Erythroblast (primary cell): ENCODE results near the gene NDUFS6.

Experiments
- DNase-seq, 2 experiments: peaks; one replicate each; lab custom pipeline; 2025; lab: John Stamatoyannopoulos, UW
- GATA1 ChIP-seq: IDR thresholded peaks from 2 replicates; pipeline ENCODE4 v1.6.1; 2011; ENCODE audit warnings: low read depth, mild to moderate bottlenecking, control low read depth, low read length, moderate library complexity
- POLR2A ChIP-seq: IDR thresholded peaks from 2 replicates; pipeline ENCODE4 v1.6.1; 2011; ENCODE audit warnings: mild to moderate bottlenecking, low read length

The NDUFS6 gene

DNA sequence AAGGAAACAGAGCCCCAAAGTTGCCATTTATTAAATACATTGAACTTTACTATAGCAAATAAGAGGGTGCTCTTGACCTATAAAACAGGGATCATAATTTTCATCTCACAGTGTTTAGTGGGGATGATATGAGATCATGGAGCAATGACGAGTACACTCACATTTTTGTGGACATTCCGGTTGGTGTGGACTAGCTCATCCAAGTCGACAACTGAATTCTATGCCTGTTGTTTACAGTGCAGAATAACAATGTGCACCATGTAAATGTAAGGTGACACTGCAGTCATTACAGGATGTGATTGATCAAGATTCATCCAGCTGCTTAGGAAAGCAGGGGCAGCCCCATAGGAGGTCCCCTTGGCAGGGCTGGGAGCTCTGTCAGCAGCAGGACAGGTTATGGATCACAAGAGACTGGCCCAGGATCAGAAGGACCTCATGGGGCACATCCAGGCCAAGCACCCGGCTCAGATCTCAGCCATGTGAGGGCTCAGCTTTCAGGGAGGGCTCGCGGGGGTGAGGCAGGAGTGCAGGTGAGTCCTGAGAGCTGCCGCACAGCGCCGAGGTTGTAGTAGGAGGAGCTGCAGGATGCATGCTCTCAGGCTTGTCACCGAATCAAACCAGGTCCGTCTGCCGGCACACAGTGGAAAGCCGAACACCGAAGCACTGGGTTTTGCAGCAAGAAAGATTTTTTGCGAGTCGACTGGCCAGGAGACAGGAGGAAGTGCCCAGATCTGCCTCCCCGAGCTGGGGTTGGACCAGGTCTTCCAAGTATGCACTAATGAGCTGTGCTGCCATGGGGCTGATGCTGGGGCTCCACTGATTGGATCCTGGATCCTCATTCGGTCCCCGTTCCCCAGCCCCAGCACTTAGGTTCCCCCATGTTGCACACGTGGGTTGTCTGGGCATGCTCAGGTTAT lies 29.8 kb upstream of the NDUFS6 start:
- DNase-seq = no peak
- TF ChIP-seq POLR2A (no peak), GATA1 (no peak)

DNA sequence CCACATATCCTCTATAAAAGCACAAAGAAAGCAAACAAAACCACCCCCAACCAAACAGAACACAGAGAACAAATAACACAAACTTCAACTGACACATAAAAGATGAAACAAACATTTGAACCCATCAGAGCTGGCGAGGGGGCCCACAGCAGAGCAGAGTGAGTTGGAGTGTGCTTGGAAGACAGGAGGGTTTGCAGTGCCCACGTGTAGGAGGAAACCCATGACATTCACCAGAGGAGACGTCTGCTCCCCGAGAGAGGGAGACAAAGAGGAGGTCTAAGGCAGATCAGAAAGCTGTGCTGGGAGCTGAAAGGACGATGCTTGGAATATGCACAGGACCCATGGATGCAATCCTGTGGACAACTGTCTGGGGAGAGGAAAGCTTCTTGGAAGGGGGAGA lies 28.6 kb upstream of the NDUFS6 start:
- no peak for TF ChIP-seq GATA1
- no peak for TF ChIP-seq POLR2A
- DNase-seq = no peak

DNA sequence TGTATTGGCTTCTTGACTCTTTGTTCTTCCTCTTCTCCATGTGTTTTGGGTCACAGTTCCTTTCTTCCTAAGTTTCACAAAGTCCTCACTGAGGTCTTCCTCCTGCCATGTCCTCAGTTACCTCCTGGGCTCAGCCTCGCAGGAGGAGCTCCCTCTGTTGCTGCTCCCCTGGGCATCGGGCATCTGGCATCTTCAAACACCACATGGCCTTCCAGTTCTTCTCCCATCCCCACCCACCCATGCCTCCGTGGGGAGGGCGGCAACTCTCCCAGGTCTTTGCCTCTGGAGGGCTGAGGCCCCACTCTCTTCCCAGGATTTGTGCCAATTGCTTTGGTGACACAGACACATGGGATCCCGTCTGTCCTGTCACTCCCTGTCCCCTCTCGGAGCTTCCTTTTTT lies 24.4 kb upstream of the NDUFS6 start:
- TF ChIP-seq POLR2A (no peak), GATA1 (no peak)
- DNase-seq = no peak

DNA sequence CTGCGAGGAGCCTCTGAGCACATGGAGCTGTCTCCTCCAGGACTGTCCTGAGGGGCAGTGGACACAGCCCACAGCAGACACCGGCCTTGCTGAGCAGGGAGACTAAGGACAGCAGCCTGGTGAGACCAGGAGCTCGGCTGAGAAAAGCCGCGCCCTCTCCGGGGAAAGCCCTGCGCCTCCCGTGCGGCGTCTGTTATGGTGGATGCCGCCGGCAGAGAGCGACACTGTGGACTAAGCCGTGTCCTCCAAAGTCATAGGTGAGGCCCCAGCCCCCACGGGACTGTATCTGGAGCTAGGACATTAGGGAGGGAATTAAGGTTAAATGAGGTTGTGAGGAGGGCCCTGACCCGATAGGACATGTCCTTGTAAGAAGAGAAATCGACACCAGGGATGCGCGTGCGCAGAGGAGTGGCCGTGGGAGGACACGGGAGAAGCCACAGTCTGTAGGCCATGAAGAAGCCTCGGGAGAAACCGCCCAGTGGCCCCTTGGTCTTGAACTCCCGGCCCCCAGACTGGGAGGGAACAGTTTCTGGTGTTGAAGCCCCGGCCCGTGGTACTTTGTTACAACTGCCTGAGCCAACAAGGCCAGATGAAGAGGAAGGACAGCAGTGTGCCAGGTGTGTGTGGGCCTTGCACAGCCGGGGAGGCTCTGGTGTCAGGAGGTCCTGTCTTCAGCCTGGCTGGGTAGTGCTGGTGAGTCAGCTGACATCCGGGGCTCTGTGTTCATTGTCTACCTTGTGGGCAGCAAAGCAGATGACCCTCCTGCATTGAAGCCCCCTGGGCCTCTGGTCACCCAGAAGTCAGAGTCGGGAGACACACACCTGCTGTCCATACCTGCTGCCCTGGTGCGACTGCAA lies 23.7 kb upstream of the NDUFS6 start:
- DNase-seq = no peak
- TF ChIP-seq GATA1 = no peak
- no peak for TF ChIP-seq POLR2A

DNA sequence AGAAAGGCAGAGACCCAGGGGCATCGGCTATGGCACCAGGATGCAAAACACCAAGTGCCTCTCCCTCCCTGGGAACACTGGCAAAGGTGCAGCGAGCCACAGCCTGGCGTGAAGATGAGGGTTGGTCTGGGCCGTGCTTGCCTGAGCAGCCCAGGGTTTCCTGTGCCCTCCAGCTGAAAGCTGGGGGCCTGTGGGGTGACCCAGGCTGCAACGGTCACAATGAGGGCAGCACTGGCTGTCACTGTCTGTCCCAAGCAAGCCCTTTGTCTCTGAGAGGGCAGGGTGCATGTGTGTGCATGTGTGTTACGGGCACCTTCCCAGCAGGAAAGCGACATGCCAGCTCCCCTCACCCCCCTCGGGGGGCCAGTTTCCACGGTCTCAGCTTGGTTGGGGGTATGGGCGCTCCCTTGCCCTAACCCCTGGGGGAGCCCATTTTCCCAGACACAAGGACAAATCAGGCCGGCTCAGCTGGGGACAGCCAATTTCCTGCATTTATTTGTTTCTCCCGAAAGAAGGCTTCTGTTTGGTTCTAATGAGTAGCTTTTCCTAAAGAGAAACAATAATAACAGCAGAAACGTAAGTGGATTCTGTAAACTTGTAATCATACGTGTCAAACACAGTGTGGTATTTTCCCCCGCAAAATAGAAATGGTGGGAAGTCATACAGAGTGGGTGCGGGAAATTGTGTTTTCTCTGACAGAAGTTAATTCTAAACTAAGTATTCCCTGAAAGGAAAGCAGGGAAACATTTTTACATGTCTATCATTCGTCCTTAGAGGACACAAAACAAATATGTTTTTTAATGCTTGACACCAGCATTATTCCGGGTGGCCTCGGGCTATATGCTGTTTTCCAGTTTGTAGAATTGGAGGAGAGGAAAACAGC lies 22.8 kb upstream of the NDUFS6 start:
- TF ChIP-seq GATA1 (no peak), POLR2A (no peak)

DNA sequence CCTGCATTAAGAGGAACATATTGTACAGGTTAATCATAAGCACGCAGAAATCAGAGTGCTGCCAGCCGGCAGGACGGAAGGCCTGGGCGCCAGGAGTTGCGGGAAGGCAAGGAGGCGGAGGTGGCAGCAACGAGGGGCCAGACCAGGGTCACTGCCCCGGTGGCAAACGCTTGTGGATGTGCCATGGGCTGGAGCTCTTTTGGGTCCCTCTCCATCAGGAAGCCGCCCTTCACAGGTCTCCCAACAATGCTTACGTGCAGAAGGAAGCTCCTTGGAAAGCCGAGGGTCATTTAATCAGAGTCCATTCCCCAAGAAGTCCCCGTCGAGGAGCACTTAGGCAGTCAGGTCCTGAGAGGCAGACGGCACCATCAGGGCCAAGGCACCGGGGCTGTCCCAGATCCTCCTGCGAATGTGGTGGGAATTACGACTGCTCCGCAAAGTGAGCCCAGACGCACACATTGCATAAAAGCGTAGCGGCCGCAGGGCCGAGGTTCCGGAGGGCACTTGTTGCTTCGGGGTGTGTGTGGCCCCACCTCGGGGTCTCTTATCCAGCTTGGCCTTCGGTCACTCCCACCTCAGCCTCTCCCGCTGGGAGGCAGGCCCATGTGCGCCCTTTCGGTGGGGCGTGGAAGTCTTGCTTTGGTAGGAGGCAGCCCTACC lies 22.1 kb upstream of the NDUFS6 start:
- DNase-seq = no peak
- TF ChIP-seq GATA1 (no peak), POLR2A (no peak)

More for the DNA sequence above, 22.8 kb upstream of the NDUFS6 start:
- no peak for DNase-seq

DNA sequence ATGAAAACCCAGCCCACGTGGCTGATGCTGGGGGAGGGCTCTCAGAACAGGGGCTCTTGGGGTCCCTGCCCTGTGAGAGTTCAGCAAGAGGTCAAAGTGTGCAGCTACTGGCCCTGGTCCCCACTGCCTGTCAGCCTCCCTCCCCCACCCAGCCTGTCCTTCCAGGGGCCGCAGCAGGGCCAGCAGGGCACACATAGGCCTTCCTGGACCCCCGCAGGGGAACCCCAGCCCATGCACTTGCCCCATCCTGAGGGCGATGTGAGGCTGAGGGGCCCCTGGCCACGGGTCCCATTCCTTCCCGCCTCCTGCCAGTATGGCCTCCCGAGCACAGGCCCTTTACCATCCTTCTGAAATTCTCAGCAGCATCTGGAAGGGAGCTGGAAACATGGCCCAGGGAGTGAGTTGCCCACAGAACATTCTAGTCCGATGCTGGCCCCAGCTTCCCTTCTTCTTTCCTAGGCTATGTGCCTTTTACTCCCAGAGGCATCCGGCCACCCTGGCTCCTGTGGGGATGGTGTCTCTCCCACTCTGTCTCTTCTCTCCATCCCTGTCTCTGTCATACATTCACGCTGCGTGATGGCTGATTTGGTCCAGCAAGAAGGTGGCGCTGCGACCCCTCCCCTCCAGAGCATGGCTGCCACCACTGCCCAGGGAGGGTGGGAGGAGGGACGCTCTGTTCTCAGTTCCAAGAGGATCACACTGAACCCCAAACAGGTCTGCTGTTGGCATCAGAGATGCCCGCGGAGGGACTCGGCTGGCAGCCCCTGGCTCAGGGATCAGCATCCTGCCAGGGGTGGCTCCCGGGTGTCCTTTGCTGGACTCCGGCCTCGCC lies 21.2 kb upstream of the NDUFS6 start:
- no peak for DNase-seq
- TF ChIP-seq POLR2A = no peak
- TF ChIP-seq GATA1 = no peak

DNA sequence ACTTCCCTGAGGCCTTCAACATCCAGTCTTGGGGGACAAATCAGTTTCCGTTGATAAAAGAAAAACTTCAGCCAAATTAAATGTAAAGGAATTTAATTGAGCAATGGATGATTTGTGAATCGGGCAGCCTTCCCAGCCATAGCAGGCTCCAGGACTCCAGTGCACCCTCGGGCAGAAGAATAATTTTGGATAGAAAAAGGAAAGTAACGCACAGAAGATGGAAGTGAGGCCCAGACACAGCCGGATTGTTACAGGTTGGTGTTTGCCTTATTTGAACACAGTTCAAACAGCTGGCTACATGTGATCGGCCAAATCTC lies 20.6 kb upstream of the NDUFS6 start:
- DNase-seq = no peak
- TF ChIP-seq GATA1 = no peak

DNA sequence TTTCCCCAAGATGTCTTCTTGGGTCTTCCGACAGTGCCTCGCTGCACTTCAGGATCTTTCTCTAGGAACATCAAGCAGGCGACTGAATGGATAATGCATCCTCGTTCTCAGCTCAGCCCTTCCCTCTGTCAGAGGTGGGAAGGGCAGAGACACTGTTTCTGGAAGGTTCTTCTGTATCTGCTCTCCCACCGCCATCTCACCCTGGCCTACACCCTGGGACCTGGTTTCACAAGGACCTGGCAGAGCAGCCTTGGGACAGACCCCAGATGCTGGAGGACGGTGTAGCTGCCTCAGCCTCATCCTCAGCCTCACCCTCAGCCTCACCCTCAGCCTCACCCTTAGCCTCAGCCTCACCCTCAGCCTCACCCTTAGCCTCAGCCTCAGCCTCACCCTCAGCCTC lies 20.1 kb upstream of the NDUFS6 start:
- no peak for DNase-seq
- TF ChIP-seq GATA1 (no peak), POLR2A (no peak)

DNA sequence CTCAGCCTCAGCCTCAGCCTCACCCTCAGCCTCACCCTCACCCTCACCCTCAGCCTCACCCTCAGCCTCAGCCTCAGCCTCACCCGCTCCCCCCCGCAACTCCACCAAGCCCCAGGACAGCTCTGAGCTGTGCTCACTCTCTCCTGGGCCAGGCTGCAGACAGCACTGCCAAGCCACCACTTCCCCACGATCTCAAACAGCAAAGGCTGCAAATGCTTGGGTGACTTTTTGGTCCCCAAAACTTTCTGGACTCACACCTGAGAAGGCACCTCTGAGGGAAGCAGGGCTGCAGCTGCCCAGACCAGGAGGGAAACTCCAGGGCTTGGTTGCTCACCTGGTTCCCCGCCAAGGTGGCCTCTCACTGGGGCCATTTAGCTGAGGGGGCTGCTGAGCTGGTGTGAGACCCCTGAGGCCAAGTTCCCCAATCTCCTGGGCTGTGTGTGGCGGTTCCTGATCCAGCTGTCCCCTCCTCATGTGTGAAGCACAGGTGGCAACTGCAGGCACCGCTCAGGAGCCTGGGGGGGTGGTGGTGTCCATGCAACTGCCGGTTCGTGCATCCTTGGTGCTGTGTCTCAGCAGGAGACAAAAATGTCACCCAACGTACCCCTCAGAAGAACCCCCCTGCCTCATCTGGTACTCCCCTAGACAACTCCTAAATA lies 19.4 kb upstream of the NDUFS6 start:
- DNase-seq = no peak

DNA sequence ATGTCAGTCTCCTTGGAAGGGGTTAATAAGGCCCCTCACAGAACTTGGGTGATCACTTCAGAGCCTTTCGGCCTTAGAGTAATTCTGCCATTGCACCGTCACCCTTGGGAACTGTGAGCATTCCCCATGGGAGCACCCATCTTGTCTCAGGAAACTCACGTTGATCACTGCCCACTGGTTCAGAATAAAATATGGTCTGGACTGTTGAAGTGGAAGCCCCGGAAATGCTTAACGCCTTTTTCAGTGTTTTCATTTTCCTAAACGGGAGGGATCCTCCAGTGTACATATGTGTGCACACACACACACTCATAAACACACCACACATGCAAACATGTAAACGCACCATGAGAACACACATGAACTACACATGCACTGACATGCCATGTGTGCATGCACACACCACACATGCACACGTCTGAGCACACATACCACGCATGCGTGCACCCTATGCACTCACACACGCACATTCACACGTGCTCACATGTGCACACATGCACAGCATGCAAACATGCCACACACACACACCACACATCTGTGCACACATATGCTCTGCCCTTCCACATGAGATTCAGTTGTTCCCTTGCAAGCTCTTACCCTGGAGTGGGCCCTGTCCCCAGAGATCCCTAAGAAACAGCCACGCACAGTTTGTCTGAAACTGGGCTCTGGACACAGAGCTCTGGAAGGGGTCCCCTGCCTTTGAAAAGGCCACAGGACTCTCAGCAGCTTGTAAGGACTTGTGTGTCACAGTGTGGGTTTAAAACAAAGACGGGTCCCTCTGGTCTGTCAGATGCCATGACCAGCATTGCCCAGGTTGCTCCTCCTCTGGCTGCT lies 18.6 kb upstream of the NDUFS6 start:
- no peak for TF ChIP-seq POLR2A
- no peak for TF ChIP-seq GATA1
- DNase-seq = no peak

More for the DNA sequence above, 19.4 kb upstream of the NDUFS6 start:
- TF ChIP-seq POLR2A (no peak), GATA1 (no peak)
